Neuron (in vitro differentiated cells): ENCODE measurements around the gene ALG14.

ENCODE experiments used
- H2AFZ ChIP-seq: one replicate; pipeline ENCODE4 v1.6.1; 2013; ENCODE audit warnings: low read depth, mild to moderate bottlenecking, inconsistent platforms, low read length, moderate library complexity
- H3K27me3 ChIP-seq: one replicate; pipeline ENCODE4 v1.6.1; 2013; ENCODE audit warnings: low read length; ENCODE audit not compliant: insufficient read depth
- H3K36me3 ChIP-seq: one replicate; pipeline ENCODE4 v1.6.1; 2013; ENCODE audit warnings: low read length; ENCODE audit not compliant: insufficient read depth
- H3K4me1 ChIP-seq: one replicate; pipeline ENCODE4 v1.6.1; 2013; ENCODE audit warnings: low read length; ENCODE audit not compliant: insufficient read depth
- H3K4me3 ChIP-seq: 2 replicates; pipeline ENCODE4 v1.5.1; 2013; ENCODE audit warnings: mild to moderate bottlenecking, low read length, moderate library complexity
- H3K9me3 ChIP-seq: one replicate; pipeline ENCODE4 v1.6.1; 2013; ENCODE audit warnings: low read length

Gene ALG14

DNA sequence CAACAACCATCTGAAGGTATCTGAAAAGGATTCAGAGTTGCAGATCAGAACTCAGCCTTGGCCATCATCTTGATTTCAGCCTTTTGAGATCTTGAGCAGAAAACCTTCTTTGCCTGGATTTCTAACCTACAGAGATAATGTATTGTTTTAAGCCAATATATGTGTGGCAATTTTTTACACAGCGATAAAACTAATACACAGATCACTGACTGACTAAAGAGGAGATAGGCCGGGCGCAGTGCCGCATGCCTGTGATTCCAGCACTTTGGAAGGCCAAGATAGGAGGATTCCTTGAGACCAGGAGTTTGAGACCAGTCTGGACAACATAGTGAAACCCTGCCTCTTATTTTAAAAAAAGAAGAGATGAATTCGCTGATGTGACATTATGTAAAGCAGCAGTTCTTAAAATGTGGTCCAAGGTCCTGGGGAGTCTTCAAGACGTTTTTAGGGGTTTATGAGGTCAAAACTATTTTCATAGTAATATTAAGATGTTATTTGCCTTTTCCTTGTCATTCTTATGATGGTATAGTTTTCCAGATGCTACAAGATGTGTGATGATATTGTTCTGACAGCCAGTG, 95.7 kb downstream of the ALG14 start:
- no peak overlapping the region for H3K4me3 ChIP-seq

DNA sequence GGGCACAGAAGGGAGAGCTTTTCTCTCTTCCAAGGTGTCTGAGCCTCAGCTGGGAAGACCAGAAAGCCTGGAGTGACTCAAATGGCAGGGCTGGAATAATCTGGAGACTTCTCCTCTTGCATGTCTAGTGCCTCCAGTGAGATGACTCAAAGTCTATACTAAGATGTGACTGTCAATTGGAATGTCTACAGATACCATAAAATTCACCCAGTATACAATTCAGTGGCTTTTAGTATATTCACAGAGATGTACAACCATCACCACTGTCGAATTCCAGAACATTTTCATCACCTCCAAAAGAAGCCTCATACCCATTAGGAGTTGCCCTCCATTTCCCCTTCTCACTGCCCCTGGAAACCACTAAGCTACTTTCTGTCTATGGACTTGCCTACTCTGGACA, 97.9 kb downstream of the ALG14 start:
- Histone ChIP-seq H3K4me3 (no peak overlapping the region), H3K36me3 (no peaks in the 10 kb centered on the region), H2AFZ (no peak overlapping the region), H3K27me3 (no peaks in the 10 kb centered on the region), H3K4me1 (peaks cover 7% of the 10 kb centered on the region), H3K9me3 (peaks cover 3% of the 10 kb centered on the region)

More for the DNA sequence above, 95.7 kb downstream of the ALG14 start:
- Histone ChIP-seq H3K4me1 (no peaks in the 10 kb centered on the region), H3K9me3 (peaks cover 3% of the 10 kb centered on the region), H3K36me3 (no peaks in the 10 kb centered on the region), H3K27me3 (no peaks in the 10 kb centered on the region), H2AFZ (no peak overlapping the region)

DNA sequence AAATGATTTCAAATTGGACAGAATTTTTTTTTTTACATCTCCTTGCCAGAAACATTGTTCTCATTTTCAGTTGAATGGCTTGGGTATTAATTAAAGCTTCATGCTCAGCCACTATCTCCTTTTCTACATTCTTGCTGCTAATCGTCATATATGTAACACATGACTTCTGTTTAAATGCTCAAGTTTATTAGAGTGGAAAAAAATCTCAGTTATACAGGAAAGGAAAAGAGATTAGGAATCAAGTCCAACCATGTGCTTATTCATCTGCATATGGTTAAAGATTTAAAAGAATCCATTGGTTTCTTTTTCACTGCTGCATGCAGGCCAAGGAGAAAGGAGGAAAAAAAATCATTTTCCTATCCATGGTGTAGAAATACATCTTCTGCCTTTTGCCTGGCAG, 98.5 kb downstream of the ALG14 start:
- Histone ChIP-seq H3K4me3 (no peak overlapping the region), H2AFZ (no peak overlapping the region), H3K36me3 (no peaks in the 10 kb centered on the region), H3K4me1 (peaks cover 7% of the 10 kb centered on the region), H3K27me3 (no peaks in the 10 kb centered on the region), H3K9me3 (peaks cover 3% of the 10 kb centered on the region)

DNA sequence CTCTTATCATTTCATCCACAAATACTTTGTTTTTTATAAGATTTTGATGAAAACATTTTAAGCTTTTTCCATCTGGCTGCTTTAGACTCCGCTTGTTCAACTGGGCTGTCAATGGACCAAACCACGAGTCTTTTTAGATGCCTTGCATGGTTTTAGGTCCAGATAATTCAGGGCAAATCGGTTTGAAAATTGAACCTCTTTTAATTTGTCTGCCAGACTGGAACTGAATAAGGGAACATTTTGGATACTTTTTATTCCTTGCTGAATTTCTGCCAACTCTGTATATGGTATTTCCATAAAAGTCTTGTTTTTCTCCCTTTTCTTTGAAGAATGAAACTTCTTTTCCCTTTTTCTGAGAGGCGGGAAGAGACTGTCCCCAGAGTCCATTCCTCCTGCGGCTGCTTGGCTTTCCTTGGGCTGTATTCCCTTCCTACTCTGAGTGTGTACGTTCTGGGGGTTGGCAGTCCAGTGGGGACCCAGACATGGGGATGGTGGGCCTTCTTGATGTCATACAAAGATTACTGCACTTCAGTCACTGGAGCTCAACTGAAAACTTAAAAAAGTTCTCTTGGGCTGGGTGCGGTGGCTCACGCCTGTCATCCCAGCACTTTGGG, 99.3 kb downstream of the ALG14 start:
- H2AFZ ChIP-seq: no peak overlapping the region
- H3K4me1 ChIP-seq: peaks cover 7% of the 10 kb centered on the region
- H3K4me3 ChIP-seq: no peak overlapping the region
- H3K36me3 ChIP-seq: no peaks in the 10 kb centered on the region
- peaks cover 3% of the 10 kb centered on the region for H3K9me3 ChIP-seq
- no peaks in the 10 kb centered on the region for H3K27me3 ChIP-seq

DNA sequence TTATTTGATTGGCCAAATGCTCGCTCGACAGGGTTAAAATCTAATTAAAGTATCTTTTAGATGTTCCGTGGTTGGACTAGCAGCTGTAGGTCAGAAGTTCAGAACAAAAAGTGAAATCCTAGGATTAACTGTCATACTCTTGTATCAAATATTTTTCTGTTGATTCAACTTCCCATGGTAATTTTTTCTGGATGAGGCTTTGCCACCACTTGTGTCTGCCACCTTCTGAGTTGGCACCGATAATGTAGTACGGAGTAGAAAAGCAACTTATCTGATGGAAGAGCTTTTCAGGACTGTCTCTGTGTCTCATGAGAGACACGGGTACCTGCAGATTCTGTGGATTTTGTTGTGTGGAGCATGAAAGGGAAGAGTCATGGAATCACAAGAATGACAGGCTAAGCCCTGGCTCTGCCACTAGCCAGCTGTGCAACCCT, 101.2 kb downstream of the ALG14 start:
- Histone ChIP-seq H3K4me1 (peaks cover 23% of the 10 kb centered on the region), H2AFZ (no peak overlapping the region), H3K36me3 (no peaks in the 10 kb centered on the region), H3K27me3 (no peaks in the 10 kb centered on the region), H3K4me3 (no peak overlapping the region), H3K9me3 (no peaks in the 10 kb centered on the region)

DNA sequence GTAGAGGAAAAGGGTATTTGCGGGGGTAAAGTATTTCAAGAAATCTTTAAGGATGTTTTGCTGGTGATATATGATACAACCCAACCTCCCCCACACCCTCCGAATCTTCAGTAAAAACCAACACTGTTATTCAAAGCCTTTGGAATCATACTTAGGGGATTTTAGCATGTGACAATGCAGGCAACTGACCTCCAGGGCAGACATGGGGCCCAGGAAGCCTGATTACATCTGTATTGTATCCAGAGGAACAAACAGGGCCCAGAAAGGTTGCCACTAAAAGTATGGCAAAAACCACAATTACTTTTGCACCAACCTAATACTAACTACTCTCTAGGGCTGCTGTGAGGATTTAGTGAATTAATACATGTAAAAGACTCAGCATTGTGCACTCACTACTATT, 102.0 kb downstream of the ALG14 start:
- no peak overlapping the region for H3K4me3 ChIP-seq
- H2AFZ ChIP-seq: no peak overlapping the region
- H3K27me3 ChIP-seq: no peaks in the 10 kb centered on the region
- H3K4me1 ChIP-seq: peaks cover 23% of the 10 kb centered on the region
- no peaks in the 10 kb centered on the region for H3K36me3 ChIP-seq
- H3K9me3 ChIP-seq: no peaks in the 10 kb centered on the region

DNA sequence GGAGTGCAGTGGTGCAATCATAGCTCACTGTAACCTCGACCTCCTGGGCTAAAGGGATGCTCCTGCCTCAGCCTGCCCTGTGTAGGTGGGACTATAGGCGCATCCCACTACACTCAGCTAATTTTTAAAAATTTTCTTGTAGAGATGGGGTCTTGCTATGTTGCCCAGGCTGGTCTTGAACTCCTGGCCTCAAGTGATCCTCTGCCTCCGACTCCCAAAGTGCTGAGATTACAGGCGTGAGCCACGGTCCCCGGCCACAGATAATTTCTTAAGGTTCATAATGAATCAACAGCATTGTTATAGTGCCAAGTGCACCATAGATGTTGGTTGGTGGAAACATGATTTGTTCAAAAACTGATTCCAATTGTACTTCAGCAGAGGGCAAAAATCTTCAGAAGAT, 103.6 kb downstream of the ALG14 start:
- Histone ChIP-seq H2AFZ (no peak overlapping the region), H3K9me3 (no peaks in the 10 kb centered on the region), H3K4me1 (peaks cover 23% of the 10 kb centered on the region), H3K27me3 (no peaks in the 10 kb centered on the region), H3K36me3 (no peaks in the 10 kb centered on the region), H3K4me3 (no peak overlapping the region)

DNA sequence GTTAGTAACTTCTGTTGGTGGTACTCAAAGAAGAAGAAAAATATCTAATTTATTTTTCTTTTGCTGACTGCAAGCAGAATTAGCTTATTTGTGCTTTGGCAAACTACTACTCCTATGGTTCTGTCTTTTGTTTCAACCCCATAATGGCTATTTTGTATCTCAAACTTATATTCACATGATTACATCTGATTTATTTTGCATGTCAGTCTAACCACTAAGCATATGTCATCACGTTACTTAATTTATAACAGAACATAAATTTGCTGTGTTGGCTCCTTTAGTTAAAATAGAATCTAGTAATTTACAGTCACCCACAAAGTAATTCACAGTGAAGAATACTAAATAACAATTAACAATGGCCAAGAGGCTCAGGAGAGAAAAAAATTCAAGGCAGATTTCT, 106.7 kb downstream of the ALG14 start:
- Histone ChIP-seq H3K27me3 (no peaks in the 10 kb centered on the region), H3K36me3 (no peaks in the 10 kb centered on the region), H3K4me3 (no peak overlapping the region), H2AFZ (no peak overlapping the region), H3K9me3 (no peaks in the 10 kb centered on the region), H3K4me1 (peaks cover 22% of the 10 kb centered on the region)

DNA sequence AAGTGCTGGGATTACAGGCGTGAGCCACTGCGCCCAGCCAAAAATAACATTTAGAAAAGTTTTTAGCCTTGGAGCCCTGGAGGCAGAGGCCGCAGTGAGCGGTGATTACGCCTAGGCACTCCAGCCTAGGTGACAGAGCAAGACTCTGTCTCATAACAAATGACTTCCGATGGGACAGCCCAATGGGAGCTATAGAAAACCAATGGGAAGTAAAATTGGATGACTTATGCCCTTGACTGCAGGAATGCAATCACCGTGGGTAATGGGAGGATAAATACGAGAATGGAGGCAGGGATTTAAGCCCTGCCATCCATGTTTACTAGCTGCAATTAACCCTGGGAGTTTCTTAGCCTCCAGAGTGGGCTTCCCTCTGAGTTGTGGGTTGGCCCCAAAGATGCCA, 108.9 kb downstream of the ALG14 start:
- H3K9me3 ChIP-seq: no peaks in the 10 kb centered on the region
- H3K27me3 ChIP-seq: no peaks in the 10 kb centered on the region
- no peak overlapping the region for H2AFZ ChIP-seq
- H3K4me3 ChIP-seq: no peak overlapping the region
- H3K4me1 ChIP-seq: peaks cover 16% of the 10 kb centered on the region
- H3K36me3 ChIP-seq: no peaks in the 10 kb centered on the region

DNA sequence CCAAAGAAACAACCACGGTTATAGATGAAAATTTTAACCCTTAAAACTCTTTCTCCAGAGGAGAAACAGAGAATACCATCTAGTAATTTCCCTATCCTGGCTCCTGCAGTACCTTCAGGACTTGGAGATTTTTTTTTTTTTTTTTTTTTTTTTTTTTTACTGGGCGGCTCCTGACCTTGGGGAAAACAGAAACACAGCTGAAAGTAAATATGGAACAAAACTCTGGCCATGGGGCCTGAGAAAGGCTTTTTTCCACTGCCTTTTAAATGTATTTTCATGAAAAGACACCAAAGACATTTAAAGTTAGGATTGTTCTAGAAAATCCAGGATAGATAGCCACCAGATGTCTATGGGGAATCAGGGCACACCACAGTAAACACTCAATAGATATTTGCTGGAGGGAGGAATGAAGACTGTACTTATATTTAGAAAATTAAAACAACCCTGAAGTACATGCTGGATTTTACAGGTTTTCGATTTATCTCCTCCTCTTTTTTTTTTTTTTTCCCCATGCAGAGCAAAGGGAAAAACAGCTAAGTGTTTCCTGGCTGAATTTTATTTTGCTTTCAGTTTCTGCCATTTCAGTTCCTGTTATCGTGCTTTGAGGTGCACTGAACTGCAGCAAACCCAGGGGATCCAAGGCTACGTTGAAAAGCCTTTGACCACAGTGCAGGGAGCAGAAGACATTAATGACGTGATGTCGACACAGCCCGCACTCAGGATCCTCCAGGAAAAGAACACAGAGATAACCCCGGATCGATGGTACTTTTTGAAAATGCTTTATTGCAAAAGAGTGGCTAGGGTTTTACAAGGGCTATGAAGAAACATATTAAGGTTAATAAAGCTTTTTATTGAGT, 110.1 kb downstream of the ALG14 start:
- no peak overlapping the region for H2AFZ ChIP-seq
- no peaks in the 10 kb centered on the region for H3K27me3 ChIP-seq
- peaks cover 9% of the 10 kb centered on the region for H3K4me1 ChIP-seq
- H3K4me3 ChIP-seq: no peak overlapping the region
- no peaks in the 10 kb centered on the region for H3K9me3 ChIP-seq
- no peaks in the 10 kb centered on the region for H3K36me3 ChIP-seq

DNA sequence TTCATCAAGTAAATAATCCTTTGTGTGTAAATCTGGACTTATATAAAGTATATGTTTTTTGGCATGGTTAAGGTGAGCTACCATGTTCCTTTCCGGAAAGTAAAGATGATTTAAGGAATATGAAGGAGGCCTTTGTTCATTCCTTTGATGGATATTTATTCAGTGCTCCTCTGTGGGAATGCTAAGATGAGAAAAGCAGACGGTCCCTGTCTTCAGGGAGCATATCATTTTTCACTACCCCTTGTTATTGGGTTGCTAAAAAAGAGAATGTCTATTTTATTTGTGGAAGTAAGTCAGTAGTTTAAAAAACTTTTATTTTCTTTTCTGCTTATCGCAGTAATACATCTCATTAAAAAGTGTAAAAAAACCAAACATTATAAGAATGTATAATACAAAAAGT, 110.8 kb downstream of the ALG14 start:
- no peak overlapping the region for H3K4me3 ChIP-seq
- H3K9me3 ChIP-seq: no peaks in the 10 kb centered on the region
- H3K4me1 ChIP-seq: peaks cover 2% of the 10 kb centered on the region

DNA sequence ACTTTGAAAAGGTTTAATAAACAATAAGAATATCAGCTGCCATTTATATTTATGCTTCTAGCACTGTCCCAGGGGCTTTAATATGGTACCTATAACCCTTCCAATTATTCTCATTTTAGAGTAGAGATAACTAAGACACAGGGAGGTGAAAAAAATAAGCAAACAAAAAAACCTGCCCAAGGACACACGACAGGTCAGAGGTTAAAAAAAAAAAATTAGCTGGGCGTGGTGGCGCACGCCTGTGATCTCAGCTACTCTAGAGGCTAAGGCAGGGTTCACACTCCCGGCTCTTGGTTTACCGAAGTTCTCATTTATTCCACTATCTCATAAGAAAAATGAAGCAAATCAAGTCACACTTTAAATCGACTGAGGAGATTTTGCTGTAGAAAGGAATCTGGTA, 111.2 kb downstream of the ALG14 start:
- Histone ChIP-seq H3K9me3 (no peaks in the 10 kb centered on the region), H2AFZ (no peak overlapping the region), H3K4me3 (no peak overlapping the region), H3K27me3 (no peaks in the 10 kb centered on the region), H3K36me3 (no peaks in the 10 kb centered on the region), H3K4me1 (no peaks in the 10 kb centered on the region)

More for the DNA sequence above, 110.8 kb downstream of the ALG14 start:
- Histone ChIP-seq H3K36me3 (no peaks in the 10 kb centered on the region), H3K27me3 (no peaks in the 10 kb centered on the region), H2AFZ (no peak overlapping the region)

DNA sequence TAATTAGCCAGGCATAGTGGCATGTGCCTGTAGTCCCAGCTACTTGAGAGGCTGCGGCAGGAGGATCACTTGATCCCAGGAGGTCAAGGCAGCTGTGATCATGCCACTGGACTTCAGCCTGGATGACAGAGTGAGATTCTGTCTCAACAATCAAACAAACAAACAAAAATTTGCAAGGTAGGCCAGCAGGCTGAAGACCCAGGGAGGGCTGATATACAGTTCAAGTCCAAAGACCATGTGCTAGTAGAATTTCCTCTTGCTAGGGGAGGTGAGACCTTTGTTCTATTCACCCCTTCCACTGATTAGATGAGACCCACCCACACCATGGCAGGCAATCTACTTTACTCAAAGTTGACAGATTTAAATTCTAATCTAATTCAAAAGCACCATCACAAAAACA, 114.7 kb downstream of the ALG14 start:
- Histone ChIP-seq H2AFZ (no peak overlapping the region), H3K4me3 (no peak overlapping the region), H3K27me3 (no peaks in the 10 kb centered on the region)

More for the DNA sequence above, 114.7 kb downstream of the ALG14 start:
- no peaks in the 10 kb centered on the region for H3K9me3 ChIP-seq
- no peaks in the 10 kb centered on the region for H3K36me3 ChIP-seq
- H3K4me1 ChIP-seq: peaks cover 11% of the 10 kb centered on the region
